IPS DF 6.9 (cell line): ENCODE measurements around the gene R3HCC1L.

Experiments
- DNase-seq: peaks from one replicate; pipeline ENCODE4 v3.0.0-alpha.2; 2013; ENCODE audit warnings: low read depth, low spot score
- H3K27ac ChIP-seq: one replicate; pipeline ENCODE4 v1.5.1; 2013; ENCODE audit warnings: low read length, control low read depth
- H3K27me3 ChIP-seq: 2 replicates; pipeline ENCODE4 v1.6.1; 2013; ENCODE audit warnings: mild to moderate bottlenecking, low read length; ENCODE audit not compliant: control insufficient read depth, insufficient read depth
- H3K36me3 ChIP-seq: 2 replicates; pipeline ENCODE4 v1.6.1; 2013; ENCODE audit warnings: low read length; ENCODE audit not compliant: control insufficient read depth, insufficient read depth
- H3K4me1 ChIP-seq: 2 replicates; pipeline ENCODE4 v1.6.1; 2013; ENCODE audit warnings: low read length; ENCODE audit not compliant: control insufficient read depth, insufficient read depth
- H3K4me3 ChIP-seq: 2 replicates; pipeline ENCODE4 v1.5.1; 2013; ENCODE audit warnings: mild to moderate bottlenecking, low read length
- H3K9me3 ChIP-seq: 2 replicates; pipeline ENCODE4 v1.6.1; 2013; ENCODE audit warnings: low read length, inconsistent platforms; ENCODE audit not compliant: control insufficient read depth, insufficient read depth
- WGBS: extraction: QIAGEN DNeasy Blood & Tissue Kit; methylation state at CpG from one replicate; pipeline ENCODE4 v1.1.7; 2013; ENCODE audit warnings: mixed read lengths, missing lambda C conversion rate; ENCODE audit not compliant: insufficient read length, insufficient coverage; 5-methylcytosine and 5-hydroxymethylcytosine counted together

R3HCC1L gene

DNA sequence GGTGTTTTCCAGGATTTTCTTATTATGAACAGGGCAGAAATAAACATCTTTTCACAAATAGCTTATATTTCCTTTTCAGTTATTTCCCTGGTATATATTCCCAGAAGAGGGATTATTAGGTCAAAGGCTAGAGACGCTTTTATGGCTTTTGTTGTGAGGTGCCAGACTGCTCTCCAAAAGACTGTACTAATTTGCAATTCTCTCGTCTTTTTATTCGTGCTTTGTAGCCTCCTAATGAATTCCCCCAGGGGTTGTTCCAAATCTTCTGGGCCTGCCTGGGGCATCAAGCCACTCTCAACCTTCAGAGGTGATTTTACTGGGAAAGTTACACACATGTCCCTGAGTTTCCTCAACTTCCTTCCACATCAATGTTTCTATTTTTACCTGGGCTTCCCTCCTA is 34.0 kb upstream of the R3HCC1L start:
- H3K27ac ChIP-seq, result no peak overlapping the region
- 0 out of 2 replicates have a peak, but pooled peaks cover 2% of the 10 kb centered on the region for H3K4me1 ChIP-seq
- H3K4me3 ChIP-seq, result no peak overlapping the region
- H3K9me3 ChIP-seq, result no peaks in the 10 kb centered on the region
- no peak for DNase-seq
- no peaks in the 10 kb centered on the region; the same call in 1 of the 2 replicates for H3K27me3 ChIP-seq
- no CpG with 5 or more reads among the region's 3 CpGs for WGBS
- H3K36me3 ChIP-seq, result no peaks in the 10 kb centered on the region

DNA sequence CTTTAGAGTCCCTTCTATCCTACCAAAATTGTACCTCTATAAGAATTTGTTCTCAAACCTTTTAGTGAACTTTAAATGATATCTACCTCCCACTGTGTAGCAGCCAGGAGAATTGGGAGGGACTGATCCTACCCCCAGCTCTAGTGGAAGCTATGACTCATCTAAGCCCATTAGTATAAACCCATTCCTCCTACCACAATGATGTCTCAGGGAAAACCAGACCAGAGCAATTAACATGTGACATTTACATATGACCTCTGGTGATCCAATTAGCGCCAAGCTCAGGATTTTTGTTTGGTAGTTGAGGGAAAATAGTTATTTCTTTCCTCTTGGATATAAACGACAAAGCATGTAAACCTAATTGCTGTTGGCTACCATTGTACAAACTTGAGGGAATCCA is 33.1 kb upstream of the R3HCC1L start:
- Histone ChIP-seq H3K9me3 (no peaks in the 10 kb centered on the region), H3K27me3 (no peaks in the 10 kb centered on the region; the same call in 1 of the 2 replicates), H3K36me3 (no peaks in the 10 kb centered on the region), H3K4me3 (no peak overlapping the region), H3K27ac (no peak overlapping the region), H3K4me1 (0 out of 2 replicates have a peak, but pooled peaks cover 2% of the 10 kb centered on the region)
- DNase-seq, result no peak
- no CpG with 5 or more reads among the region's 2 CpGs for WGBS

DNA sequence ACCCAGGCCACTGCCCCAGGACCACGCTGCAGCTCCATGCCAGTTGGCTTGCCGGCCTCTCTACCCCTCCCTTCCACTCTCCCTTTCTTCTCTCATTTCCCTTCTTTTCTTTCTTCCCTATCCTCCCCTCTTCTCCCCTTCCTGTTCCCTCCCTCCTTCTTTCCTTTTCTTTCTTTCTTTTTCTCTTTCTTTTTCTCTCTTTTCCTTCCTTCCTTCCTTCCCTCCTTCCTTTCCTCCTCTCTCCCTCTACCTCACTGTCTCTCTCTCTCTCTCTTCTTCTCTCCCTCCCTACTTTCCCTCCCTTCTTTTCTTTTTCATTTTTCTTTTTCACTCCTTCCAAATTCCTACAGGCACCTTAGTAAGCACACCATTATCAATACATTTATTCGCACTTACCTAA is 30.3 kb upstream of the R3HCC1L start:
- DNase-seq, result no peak
- WGBS, result 100% methylated on average over 1 of the region's 3 CpGs
- Histone ChIP-seq H3K27ac (no peak overlapping the region), H3K4me1 (no peaks in the 10 kb centered on the region), H3K27me3 (no peaks in the 10 kb centered on the region; the same call in 1 of the 2 replicates), H3K4me3 (no peak overlapping the region), H3K36me3 (no peaks in the 10 kb centered on the region), H3K9me3 (no peaks in the 10 kb centered on the region)

DNA sequence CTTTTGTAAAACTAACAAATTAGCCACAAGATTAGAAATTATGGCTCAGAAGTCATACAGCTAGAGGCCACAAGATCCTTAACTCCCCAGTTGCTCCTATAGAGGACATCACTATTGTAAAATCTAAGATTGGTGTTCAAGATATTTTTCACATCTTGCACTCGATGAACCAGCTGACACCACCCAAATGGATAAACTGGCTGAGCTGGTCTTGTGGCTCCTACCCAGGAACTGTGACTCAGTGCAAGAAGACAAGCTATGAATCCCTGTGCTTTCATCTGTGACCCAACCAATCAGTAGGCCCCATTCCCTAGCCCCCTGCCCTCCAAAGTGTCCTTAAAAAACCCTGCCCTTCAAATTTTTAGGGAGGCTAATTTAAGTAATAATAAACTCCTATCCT is 27.9 kb upstream of the R3HCC1L start:
- no peaks in the 10 kb centered on the region for H3K36me3 ChIP-seq
- WGBS, result no CpG with 5 or more reads among the region's 1 CpG

DNA sequence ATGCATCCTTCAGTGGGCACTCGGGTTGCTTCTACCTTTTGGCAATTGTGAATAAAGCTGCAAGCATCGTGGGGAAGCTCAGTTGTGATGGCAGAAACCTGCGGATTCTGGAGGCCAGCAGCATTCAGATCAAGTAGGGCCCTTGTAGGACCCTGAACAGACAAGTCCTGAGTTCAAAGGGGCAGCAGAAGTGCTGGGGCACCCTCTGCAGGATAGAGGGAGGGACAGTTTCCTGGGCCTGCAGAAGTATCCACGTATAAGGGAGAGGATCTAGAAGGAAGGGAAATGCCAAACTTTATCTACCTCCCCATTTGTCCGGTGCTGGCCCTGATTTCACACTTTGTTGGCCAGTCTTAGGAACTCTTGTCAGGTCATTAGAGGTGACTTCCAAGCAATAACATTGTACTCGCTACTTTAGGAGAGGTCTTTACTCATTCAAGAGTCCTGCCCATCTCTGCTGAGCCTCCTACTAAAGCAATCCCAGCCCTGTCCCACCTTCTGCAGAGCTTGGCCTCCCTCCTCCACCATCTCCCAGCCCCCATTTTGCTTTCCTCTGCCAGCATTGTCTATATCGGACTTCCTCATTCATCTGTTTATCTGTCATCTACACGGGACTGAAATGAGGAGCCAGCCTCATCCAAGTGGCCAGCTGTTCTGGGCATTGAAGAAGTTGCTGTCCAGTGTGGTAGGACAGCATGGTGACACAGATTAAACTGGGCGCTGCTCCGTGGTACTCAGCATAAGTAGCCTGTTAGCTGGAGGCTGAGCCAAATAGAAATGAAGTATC is 26.6 kb upstream of the R3HCC1L start:
- Histone ChIP-seq H3K36me3 (no peaks in the 10 kb centered on the region), H3K27ac (no peak overlapping the region), H3K27me3 (no peaks in the 10 kb centered on the region), H3K4me1 (no peaks in the 10 kb centered on the region), H3K9me3 (no peaks in the 10 kb centered on the region), H3K4me3 (no peak overlapping the region)
- DNase-seq, result no peak
- no CpG with 5 or more reads among the region's 10 CpGs for WGBS

More for the DNA sequence above, 27.9 kb upstream of the R3HCC1L start:
- Histone ChIP-seq H3K4me3 (no peak overlapping the region), H3K27ac (no peak overlapping the region), H3K9me3 (no peaks in the 10 kb centered on the region), H3K4me1 (no peaks in the 10 kb centered on the region), H3K27me3 (no peaks in the 10 kb centered on the region; the same call in 1 of the 2 replicates)
- no peak for DNase-seq

DNA sequence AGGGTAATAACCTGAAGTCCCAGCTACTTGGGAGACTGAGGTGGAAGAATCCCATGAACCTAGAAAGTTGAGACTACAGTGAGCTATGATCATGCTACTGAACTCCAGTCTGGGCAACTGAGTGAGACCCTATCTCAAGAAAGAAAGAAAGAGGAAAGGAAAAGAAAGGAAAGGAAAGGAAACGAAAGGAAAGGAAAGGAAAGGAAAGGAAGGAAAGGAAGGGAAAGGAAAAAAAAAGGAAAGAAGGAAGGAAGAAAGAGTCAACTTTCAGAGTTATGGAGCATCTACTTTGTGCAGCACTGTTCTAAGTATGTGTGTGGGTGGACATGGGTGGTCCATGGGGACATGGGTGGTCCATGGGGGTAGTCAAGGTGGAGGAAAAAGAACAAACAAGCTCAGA is 24.1 kb upstream of the R3HCC1L start:
- WGBS, result no CpG with 5 or more reads among the region's 1 CpG
- no peaks in the 10 kb centered on the region for H3K4me1 ChIP-seq
- H3K27me3 ChIP-seq, result no peaks in the 10 kb centered on the region
- H3K4me3 ChIP-seq, result no peak overlapping the region
- no peak for DNase-seq
- no peaks in the 10 kb centered on the region for H3K36me3 ChIP-seq
- H3K9me3 ChIP-seq, result no peaks in the 10 kb centered on the region
- no peak overlapping the region for H3K27ac ChIP-seq

DNA sequence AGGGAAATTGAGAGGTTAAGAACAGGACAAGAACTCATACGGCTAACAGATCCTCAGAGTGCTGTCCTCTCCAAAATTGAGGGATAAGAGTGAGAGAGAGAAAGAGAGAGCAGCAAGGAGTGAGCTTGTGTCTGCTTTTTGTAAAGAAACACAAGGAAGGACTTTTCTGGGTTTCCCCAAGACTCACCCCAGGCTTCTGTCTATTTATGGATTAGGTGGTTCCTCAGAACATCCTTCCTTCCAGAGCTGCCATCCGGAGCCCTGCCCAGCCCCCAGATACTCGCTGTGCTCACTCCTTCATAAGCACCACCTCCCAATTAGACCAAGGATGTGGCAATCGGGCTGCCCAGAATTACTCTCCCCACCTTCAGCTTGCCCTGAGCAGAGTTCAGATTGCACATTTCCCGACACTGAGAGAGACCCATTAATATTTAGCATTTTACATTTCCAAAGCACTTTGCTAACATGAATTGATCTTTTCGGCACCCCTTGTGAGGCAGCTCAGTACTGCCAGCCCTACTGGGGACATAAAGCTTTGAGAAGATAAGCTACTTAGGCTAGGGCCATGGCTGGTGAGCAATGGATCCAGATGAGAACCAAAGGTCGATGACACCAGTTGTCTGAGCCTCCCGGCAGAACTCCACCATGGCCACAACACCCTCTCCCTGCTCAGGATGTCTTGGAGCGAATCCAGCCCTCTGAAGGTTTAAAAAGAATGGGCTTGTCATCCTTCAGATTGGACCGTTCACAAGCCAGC is 19.2 kb upstream of the R3HCC1L start:
- no peaks in the 10 kb centered on the region for H3K36me3 ChIP-seq
- H3K4me1 ChIP-seq, result no peaks in the 10 kb centered on the region
- no peaks in the 10 kb centered on the region for H3K27me3 ChIP-seq
- no peak overlapping the region for H3K4me3 ChIP-seq
- no peak for DNase-seq
- H3K27ac ChIP-seq, result no peak overlapping the region
- H3K9me3 ChIP-seq, result no peaks in the 10 kb centered on the region
- no CpG with 5 or more reads among the region's 10 CpGs for WGBS

DNA sequence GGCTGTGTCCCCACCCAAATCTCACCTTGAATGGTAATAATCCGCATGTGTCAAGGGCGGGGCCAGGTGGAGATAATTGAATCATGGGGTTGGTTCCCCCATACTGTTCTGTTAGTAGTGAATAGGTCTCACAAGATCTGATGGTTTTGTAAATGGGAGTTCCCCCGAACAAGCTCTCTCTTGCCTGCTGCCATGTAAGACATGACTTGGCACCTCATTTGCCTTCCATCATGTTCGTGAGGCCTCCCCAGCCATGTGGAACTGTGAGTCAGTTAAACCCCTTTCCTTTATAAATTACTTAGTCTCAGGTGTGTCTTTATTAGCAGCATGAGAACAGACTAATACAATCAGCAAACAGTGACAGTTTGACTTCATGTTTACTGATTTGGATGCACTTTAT is 14.6 kb upstream of the R3HCC1L start:
- Histone ChIP-seq H3K9me3 (no peaks in the 10 kb centered on the region), H3K4me1 (no peaks in the 10 kb centered on the region), H3K27ac (no peak overlapping the region), H3K27me3 (no peaks in the 10 kb centered on the region), H3K4me3 (no peak overlapping the region), H3K36me3 (no peaks in the 10 kb centered on the region)
- no CpG with 5 or more reads among the region's 4 CpGs for WGBS
- DNase-seq, result no peak

DNA sequence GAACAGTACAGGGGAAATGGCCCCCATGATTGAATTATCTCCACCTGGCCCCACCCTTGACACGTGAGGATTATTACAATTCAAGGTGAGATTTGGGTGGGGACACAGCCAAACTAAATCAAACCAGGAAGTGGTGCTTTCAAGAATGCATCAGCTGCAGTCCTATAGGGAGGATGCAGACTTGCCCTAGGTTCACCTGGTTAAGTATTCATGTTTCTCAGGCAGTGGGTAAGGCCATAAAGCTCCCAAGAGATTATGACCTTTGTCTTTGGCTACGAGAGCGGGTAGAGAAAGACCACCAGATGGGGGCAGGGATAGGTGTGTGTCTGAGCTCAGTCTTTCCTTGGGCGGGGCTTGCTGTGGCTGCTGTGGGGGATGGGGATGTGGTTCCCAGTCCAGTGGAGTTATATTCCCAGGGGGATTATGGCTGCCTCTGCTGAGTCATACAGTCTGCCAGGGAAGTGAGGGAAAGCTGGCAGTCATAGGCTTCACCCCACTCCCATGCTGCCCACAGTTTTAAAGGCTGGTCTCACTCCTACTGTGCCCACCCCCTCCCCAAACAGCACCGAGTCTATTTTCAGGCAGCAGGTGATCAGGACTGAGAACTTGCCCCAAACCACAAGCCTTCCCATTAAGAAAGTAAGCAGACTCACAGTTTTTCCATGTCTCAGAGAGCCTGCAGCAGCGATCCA is 8.4 kb upstream of the R3HCC1L start:
- H3K27me3 ChIP-seq, result no peaks in the 10 kb centered on the region
- H3K36me3 ChIP-seq, result no peaks in the 10 kb centered on the region
- H3K9me3 ChIP-seq, result no peaks in the 10 kb centered on the region
- H3K27ac ChIP-seq, result no peak overlapping the region
- no peak for DNase-seq
- WGBS, result no CpG with 5 or more reads among the region's 6 CpGs
- H3K4me1 ChIP-seq, result 0 out of 2 replicates have a peak, but pooled peaks cover 1% of the 10 kb centered on the region
- H3K4me3 ChIP-seq, result no peak overlapping the region

DNA sequence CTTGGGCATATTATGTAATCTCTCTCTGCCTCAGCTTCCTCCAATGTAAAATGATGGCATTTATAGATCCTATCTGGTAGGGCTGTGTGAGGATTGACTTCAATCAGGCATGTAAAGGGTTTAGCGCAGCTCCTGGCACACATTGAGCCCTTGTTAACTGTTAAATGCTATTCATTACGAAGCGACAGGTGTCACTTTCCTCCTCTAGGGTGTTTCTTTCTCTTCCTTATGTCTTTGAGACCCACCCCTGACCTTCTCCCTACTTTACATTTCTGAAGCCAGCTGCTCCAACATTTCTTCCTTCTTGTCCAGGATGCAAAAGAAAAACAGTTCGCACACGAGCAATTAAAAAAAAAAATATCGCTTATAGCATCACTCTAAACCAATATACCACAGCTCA is 5.7 kb upstream of the R3HCC1L start:
- H3K9me3 ChIP-seq, result no peaks in the 10 kb centered on the region
- H3K4me3 ChIP-seq, result no peak overlapping the region
- H3K27ac ChIP-seq, result no peak overlapping the region
- WGBS, result no CpG with 5 or more reads among the region's 6 CpGs
- 0 out of 2 replicates have a peak, but pooled peaks cover 1% of the 10 kb centered on the region for H3K4me1 ChIP-seq
- H3K27me3 ChIP-seq, result no peaks in the 10 kb centered on the region
- H3K36me3 ChIP-seq, result no peaks in the 10 kb centered on the region
- DNase-seq, result no peak
